ENCODE measurements around the gene BEND6.
"Not testable (repeated sequence)": the region's sequence is repeated elsewhere in the genome, so short reads cannot be mapped to it uniquely, and the experiment has no call there.

The BEND6 gene

GRCh38 chr6:56984361-56984760, 29.5 kb downstream of the BEND6 start:
- DNase-seq (ENCODE audit: low read depth) = no peak

DNA sequence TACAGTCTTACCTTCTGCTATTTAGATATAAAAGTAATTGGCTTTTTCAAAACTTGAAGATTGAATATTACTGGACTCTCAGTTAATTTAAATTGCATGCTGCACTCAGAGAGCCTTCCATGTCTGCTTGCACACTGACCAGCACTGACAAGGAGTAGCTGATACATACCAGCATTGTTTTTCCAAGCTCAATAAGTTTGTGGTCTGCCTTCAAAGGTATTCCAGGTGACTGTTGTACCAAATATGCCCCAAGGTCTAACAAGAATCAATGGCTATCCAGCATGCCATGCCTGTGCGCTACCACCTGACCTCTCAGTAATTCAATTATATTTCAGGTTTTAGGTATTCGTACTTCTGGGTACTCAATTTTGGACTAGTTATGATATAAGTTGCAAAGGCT, 30.0 kb downstream of the BEND6 start:
- DNase-seq (ENCODE audit: low read depth) = no peak

DNA sequence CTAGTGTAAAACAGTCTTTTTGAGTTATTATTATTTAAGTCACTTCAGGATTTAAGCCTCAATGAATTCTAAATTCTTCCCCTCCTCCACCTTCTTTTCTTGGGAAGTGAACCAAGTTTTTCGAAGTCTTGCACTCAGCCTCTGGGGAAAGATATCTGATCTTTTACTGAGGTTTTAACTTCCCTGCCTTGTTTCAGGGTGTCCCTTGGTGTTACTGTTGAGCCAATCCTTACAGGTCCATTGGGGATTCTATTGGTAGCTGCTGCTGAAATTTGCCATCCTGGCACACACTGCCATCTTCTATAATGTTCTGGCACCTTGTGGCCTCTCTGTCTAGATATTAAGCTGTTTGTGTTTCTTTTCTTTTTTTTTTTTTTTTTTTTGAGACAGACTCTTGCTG, 31.7 kb downstream of the BEND6 start:
- DNase-seq (ENCODE audit: low read depth) = no peak

GRCh38 chr6:56988145-56988544, 33.2 kb downstream of the BEND6 start:
- DNase-seq (ENCODE audit: low read depth) = no peak

DNA sequence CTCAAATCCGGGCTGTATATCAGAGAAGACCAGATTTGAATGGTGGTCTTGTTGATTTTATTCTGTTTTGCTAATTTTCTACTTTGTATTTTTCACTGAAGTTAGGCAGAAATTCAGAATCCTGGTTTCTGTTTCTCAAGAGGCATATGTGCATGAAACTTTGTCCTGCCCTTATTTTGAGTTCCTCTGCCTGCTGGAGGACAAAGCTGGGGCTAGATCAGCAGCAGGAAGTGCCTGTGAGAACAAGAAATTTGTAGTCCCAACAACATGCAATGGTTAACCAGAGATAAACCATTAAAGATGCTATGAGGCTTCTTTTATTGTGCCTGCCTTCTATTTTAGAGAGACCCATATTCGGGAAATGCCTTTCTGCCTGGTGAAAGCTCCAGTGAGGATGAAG, 37.1 kb downstream of the BEND6 start:
- DNase-seq (ENCODE audit: low read depth) = no peak

GRCh38 chr6:56992703-56993102, 37.8 kb downstream of the BEND6 start:
- no peak for DNase-seq (ENCODE audit: low read depth)

DNA sequence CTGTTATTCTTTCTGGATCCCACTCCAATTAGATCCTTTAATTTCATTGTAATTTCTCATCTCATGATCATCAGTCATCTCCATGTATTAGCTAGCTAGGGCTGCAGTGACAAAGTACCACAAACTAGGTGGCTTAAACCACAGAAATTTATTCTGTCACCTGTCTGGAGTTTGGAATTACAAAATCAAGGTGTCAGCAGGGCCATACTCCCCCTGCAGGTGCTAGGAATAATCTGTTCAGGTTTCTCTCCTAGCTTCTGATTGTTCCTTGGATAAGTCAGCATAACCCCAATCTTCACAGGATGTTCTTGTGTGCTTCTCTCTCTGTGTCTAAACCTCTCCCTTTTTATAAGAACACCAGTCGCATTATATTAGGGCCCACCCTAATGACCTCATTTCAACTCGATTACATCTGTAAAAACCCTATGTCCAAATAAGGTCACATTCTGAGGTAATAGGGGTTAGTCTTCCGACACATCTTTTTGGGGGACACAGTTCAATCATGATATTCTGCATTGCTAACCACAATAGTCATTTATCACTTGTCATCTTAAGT, 40.5 kb downstream of the BEND6 start:
- no peak for DNase-seq (ENCODE audit: low read depth)

DNA sequence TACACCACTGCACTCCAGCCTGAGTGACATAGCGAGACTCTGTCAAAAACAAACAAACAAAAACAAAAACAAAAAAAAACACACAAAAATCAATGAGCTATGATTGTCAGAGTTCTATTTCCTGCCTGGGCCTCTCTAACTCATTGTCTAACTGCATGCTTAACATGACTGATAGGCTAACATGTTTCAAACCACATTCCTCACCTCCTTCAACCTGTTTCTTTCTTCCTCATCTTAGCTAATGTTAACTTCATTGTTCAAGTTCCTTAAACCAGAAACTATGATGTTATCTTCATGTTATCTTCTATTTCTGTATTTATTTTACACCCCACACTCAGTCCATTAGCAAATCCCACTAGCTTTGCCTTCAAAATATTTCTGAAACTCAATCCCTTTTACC, 41.5 kb downstream of the BEND6 start:
- DNase-seq (ENCODE audit: low read depth) = no peak

DNA sequence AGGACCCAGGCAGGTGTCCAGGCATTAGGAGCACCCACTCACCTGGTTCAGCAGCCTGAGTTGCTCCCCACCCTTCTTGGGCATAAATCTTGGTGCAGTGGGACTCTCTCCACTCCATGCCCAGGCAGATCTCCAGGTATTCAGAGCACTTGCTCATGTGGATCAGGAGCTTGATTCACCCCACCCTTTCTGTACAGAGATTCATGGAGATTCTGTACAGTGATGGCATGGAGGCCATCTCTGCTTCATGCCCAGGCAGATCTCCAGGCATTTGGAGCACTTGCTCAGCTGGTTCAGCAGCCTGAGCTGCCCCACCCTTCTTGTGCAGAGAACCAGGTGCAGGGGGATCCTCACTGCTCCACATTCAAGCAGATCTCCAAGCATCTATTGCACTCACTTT, 44.1 kb downstream of the BEND6 start:
- DNase-seq (ENCODE audit: low read depth) = no peak

DNA sequence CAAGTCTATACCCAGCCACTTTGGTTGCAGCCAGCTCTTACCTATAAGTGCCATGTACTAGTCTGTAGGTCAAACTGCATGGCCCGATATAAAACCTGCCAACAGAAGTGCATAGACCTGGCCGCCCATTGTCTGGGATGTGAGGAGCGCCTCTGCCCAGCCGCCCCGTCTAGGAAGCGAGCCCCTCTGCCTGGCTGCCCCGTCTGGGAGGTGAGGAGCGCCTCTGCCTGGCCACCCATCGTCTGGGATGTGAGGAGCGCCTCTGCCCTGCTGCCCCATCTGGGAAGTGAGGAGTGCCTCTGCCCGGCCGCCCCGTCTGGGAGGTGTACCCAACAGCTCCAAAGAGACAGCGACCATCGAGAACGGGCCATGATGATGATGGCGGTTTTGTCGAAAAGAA, 44.8 kb downstream of the BEND6 start:
- not testable (repeated sequence) for DNase-seq (ENCODE audit: low read depth)

DNA sequence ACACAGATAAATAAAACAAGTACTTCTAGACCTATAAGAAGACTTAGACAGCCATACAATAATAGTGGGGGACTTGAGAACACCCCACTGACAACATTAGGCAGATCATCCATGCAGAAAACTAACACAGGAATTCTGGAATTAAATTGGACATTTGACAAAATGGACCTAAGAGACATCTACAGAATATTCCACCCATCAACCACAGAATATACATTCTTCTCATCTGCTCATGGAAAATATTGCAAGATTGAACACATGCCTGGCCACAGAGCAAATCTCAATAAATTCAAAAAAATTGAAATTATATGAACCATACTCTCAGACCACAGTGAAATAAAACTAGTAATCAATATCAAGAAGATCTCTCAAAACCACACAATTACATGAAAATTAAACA, 47.3 kb downstream of the BEND6 start:
- DNase-seq (ENCODE audit: low read depth) = no peak

- no peak for DNase-seq (ENCODE audit: low read depth)
These were observed 49.4 kb downstream of the BEND6 start for GRCh38 chr6:57004292-57004691.

- no peak for DNase-seq (ENCODE audit: low read depth)
These were observed 51.2 kb downstream of the BEND6 start for GRCh38 chr6:57006101-57006500.

DNA sequence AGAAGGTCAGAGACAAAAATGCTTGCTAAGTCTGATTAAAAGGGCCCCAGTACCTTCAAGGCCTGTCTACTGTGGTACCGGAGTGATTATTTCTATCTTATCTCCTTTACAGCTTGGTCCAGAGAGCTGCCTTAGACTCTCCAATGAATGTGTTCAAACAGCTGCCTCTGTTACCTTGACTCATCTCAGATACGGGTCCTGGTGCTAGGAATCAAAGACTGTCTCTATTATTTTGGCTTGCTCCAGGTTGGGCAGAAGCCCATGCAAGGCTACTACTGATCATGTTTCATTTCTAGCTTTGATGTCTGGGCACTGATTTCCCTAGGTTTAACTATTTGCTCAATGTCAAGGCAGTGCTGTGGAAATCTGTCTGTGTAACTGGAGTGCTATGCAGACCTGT, 53.2 kb downstream of the BEND6 start:
- not testable (repeated sequence) for DNase-seq (ENCODE audit: low read depth)

DNA sequence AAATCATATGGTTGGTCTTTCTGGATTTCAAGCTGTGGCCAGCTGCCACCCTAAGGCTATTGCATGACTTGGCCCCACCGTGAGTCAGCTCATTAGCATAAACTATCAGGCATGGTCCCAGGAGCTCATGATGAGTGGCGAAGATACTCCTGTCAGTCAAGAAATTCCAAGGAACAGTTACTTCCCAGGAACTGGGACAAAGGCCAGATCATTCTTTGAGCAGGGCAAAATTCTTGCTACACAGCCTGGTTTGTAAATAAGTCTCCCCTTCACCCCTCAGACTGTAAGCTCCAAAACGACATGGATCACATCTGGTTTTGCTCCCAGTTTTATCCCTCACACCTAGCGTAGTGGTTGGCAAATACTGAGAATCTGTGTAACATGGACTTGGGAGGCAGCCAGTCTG, 58.6 kb downstream of the BEND6 start:
- no peak for DNase-seq (ENCODE audit: low read depth)

DNA sequence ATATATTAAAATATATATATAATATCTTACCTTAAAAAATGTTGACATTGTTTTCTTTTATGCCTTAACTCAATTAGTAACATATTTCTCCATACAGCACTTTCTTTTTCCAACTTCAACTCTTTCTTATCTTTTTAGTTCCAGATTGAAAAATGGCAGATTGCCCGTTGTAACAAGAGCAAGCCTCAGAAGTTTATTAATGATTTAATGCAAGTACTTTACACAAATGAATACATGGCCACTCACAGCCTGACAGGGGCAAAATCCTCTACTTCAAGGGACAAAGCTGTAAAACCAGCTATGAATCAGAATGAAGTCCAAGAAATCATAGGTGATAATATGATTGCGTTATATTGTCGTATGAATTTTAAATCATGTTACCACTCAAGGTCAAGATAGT, 62.2 kb downstream of the BEND6 start:
- no peak for DNase-seq (ENCODE audit: low read depth)

GRCh38 chr6:57017841-57018240, 62.9 kb downstream of the BEND6 start:
- DNase-seq (ENCODE audit: low read depth) = no peak

DNA sequence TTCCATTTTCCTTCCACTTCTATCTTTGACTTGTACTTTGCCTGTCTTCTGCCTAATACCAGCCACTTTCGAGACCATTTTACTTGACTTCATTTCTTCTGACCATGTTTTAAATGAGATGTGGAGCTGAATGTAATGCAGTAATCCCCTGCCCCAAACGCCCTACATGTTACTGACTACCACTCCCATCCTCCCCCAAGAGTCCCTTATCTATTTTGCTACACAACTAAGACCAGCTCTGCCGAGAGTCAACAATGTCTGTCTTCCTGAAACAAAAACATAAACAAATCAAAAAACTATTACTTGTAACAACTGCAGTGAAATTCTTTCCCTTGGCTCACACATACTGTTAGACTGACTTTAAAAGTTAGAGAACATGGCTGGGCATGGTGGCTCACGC, 64.5 kb downstream of the BEND6 start:
- no peak for DNase-seq (ENCODE audit: low read depth)

DNA sequence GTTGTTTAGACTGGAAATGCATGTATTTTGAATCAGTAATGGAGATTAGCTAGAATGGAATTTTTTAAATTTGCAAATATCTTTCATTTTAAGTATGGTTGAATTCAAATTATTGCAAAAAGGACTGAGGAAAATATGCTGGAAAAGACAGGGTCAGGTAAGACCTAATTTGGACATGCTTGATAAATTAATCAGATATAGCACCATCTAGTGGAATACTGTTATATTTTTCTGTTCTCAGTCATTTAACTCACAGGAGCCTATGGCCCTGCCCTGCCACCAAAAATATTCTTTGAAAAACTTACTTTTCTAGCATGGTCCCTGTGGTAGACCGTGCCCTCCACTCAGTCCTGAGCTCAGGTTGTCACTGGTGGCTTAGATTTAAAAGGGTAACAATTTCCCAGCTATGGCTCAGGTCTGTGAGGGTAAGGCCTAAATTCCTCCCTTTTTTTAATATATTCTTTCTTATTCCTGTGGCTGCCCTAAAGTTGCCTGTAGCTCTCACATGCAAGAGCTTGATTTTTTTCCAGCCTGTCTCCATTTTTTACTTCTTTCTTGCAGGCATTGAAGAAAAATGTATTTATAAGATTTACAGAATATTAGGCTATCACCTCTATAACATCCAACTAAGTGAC, 66.3 kb downstream of the BEND6 start:
- no peak for DNase-seq (ENCODE audit: low read depth)

DNA sequence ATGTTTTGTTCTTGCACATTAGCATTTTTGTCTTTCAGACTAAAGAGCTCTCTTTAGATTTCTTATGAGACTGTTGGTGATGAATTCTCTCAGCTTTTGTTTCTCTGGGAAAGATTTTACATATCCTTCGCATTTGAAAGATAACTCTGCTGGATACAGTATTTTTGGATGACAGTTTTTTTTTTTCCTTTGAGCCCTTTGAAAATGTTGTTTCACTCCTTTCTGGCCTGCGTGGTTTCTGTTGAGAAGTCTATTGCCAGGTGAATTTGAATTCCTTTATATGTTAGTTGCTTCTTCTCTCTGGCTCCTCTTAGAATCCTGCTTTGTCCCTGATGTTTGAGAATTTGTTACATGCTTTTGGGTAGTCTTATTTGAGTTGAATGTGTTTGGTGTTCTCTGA, 69.4 kb downstream of the BEND6 start:
- no peak for DNase-seq (ENCODE audit: low read depth)

DNA sequence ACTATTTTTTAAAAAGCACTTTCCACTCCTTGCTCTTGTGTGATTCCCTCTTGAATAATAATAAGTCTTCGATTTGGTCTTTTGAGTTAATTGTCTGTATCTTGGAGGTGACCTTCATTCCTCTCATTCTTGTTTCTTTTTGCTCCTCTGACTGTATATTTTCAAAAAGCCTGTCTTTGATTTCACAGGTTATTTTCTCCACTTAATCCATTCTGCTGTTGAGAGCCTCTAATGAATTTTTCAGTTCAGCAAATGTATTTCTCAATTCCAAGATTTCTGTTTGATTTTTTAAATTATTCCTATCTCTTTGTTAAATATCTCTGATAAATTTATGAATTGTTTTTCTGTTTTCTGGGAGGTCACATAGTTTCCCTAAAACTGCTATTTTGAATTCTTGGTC, 69.9 kb downstream of the BEND6 start:
- DNase-seq (ENCODE audit: low read depth) = no peak

- DNase-seq (ENCODE audit: low read depth) = no peak
These were observed 71.1 kb downstream of the BEND6 start for GRCh38 chr6:57026001-57026400.

- no peak for DNase-seq (ENCODE audit: low read depth)
These were observed 72.4 kb downstream of the BEND6 start for GRCh38 chr6:57027301-57027700.

GRCh38 chr6:57029213-57029612, 74.3 kb downstream of the BEND6 start:
- DNase-seq (ENCODE audit: low read depth) = no peak

- DNase-seq (ENCODE audit: low read depth) = no peak
These were observed 78.3 kb downstream of the BEND6 start for GRCh38 chr6:57033228-57033627.

All from activated gamma-delta T cell treated with anti-CD3 and anti-CD28 coated beads, Interleukin-2, amount 50 U/mL, for 16 hours (primary cell).